Embryonic facial prominence (tissue), 1 donor: ENCODE results near the gene RANGAP1.
"Not testable (repeated sequence)": the region's sequence is repeated elsewhere in the genome, so short reads cannot be mapped to it uniquely, and the experiment has no call there.

ENCODE experiments used
- DNase-seq: peaks from one replicate; pipeline ENCODE4 v3.0.0-alpha.2; 2016; ENCODE audit errors: extremely low spot score

The RANGAP1 gene

DNA sequence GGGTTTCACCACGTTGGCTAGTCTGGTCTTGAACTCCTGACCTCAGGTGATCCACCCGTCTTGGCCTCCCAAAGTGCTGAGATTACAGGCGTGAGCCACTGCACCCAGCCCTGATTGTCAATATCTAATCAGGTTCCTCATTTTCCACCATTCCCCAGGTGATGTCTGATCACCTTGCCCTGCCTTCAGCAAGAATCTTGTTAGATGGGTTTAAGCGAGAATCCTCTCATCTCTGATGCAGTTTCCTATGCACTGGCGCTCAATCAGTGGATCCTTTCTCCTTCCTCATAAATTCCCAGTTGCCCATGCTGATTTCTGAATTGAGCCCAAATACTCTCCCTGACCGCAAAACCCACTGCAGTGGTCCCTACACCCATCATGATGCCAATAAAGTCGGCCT, 14.7 kb upstream of the RANGAP1 start:
- no peak for DNase-seq

GRCh38 chr22:41296826-41297667, 11.1 kb upstream of the RANGAP1 start:
- no peak for DNase-seq

- DNase-seq = not testable (repeated sequence)
Observed at GRCh38 chr22:41294816-41295215, 8.8 kb upstream of the RANGAP1 start.

GRCh38 chr22:41290262-41291221, 4.6 kb upstream of the RANGAP1 start:
- DNase-seq = no peak

DNA sequence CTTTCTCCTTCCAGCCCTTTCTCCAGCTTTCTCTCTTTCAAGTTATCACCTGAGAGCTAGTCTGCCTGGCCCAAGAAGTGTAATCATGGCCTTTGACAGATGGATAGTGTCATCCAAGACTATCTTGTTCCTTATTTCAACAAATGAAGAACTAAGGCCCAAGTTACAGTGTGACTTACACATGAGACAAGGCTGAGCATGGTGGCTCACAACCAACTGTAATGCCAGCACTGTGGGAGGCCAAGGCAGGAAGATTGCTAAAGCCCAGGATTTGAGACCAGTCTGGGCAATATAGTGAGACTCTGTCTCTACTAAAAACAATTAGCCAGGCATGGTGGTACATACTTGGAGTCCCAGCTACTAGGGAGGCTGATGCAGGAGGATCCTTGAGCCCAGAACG, 3.7 kb upstream of the RANGAP1 start:
- no peak for DNase-seq

DNA sequence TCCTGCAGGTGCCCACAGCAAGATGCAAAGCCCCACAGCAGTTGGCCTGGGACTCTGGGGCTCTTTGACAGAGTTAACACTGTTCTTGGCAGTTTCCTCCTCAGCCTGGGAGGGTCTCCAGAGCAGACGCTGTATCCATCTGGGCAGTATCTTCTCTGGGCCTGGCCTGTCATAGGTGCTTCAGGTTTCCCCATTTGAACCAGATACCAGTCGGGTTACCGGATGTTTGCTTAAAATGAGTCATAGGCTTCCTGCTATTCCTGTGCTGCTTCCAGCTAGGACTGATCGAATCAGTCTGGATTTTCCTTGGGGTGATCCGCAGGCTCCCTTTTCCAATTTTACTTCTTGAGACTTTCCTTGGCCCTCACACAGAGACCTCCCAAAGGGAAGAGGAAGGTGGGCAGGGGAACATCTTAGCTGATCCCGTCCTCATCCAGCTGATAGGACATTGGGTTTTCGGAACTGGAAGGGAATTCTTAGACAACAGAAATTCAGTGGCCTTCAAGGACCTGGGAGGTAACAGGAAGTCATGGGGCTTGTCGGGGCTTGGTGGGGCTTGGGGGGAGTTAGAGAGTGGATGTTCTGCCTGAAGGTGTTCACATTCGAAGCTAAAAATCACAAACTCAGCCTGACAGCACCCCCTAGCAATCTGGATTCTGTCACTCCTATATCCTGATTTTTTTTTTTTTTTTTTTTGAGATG, 2.4 kb upstream of the RANGAP1 start:
- no peak for DNase-seq

- DNase-seq = no peak
Observed at GRCh38 chr22:41286639-41287091, 678 bp upstream of the RANGAP1 start.

- no peak for DNase-seq
Observed at GRCh38 chr22:41285441-41285819, 557 bp downstream of the RANGAP1 start.

DNA sequence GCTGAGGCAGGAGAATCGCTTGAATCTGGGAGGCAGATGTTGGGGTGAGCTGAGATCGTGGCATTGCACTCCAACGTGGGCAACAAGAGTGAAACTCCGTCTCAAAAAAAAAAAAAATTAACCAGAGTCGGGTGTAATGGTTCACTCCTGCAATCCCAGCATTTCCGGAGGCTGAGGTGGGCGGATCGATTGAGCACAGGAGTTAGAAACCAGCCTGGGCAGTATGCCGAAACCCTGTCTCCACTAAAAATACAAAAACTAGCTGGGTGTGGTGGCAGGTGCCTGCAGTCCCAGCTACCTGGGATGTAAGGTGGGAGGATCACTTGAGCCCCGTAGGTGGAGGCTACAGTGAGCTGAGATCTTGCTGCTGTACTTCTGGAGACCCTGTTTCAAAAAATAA, 1.5 kb downstream of the RANGAP1 start:
- no peak for DNase-seq

DNA sequence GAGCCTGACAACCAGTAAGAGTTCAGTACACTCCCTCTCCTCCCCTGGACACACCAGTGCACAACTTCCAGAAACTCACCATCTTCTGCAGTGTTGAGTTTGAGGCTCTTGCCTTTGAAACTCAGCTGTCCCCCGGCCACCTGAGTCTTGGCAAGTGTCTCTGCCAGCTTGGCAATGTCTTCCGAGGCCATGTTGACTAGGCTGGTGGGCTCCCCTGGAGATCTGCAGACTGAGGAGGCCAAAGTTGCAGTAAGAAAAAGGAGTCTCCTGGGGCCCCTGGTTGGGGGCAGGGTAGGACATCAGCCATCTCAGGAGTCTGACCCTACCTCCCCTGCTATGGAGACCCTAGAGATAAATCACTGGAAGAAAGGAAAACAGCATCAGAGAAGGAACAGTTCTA, 5.1 kb downstream of the RANGAP1 start:
- no peak for DNase-seq

GRCh38 chr22:41280065-41280464, 5.9 kb downstream of the RANGAP1 start:
- DNase-seq = no peak

GRCh38 chr22:41274856-41275255, 11.1 kb downstream of the RANGAP1 start:
- no peak for DNase-seq

GRCh38 chr22:41273128-41273527, 12.9 kb downstream of the RANGAP1 start:
- no peak for DNase-seq

GRCh38 chr22:41271787-41272186, 14.2 kb downstream of the RANGAP1 start:
- no peak for DNase-seq

- no peak for DNase-seq
Observed at GRCh38 chr22:41267958-41268357, 18.0 kb downstream of the RANGAP1 start.

DNA sequence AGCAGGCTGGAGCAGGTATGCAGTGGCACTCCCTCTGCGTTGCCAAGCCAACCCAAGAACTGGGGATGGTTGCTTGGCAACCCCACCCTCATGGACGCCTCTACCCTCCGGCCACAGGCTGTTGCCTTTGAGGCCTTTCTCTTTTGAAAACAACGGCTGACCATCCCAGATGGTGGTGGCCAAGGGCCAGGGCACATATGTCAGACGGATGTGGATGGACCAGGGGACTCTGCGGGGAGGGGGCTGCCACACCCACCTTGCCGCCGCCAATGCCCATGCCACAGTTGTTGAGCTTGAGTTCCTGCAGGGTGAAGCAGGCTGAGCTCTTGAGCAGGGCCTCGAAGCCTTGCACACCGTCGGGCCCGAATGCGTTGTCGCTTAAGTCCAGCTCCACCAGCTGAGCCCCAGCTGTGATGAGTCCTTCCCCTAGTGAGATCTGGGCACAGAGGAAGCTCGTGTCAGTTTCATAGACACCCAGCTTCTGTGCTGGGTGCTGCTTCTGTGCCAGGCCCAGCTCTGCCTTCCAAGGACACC, 21.5 kb downstream of the RANGAP1 start:
- no peak for DNase-seq

DNA sequence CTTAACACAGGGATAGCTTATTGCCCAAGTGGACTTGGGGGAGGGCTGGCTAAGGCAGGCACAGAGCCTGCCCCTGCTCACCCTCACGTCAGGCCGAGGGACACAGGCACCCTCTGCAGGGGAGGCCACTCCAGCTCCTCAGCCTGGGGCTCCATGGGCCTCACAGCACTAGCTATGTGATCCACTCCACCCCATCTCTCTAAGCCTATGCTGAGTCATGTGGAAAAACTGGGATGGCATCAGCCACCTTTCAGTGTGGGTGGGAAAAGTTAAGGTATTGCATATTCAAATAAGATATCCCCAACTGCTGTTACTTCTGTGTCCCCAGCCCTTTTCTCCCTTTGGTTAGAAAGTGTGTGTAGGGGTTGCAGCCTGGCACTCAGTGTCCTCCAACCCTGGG, 22.3 kb downstream of the RANGAP1 start:
- no peak for DNase-seq

GRCh38 chr22:41262250-41262765, 23.7 kb downstream of the RANGAP1 start:
- no peak for DNase-seq

DNA sequence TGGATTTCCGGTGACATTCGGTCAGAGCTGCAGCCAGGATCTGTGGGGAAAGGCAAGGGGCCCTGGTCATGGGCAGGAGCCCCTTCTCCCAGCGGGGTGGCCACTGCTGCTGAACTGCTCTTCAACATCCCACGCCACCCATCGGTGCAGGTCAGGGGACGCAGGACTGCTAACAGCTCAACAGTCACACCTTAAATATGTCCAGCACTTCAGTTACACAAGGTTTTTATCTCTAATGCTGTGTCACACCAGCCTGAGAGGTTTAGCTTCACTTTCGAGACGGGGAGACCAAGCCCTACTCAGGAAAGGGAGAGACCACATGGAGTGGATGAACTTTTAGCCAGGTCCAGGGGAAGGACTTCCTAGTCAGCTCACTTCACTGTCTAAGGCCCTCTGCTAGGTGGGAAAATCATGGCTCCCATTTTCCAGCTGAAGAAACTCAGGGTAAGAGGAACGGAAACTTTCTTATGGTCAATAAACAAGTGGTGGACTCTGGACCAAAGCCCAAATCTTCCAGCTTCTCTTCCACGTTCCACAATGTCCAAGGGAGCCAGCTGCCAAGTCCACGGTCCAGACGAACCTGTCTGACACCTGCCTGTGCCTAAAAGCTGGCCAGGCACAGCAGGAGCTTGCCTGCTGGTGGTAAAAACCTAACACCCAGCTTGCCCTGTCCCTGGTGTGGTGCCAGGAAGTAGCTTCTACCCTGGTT, 24.3 kb downstream of the RANGAP1 start:
- DNase-seq = no peak

- DNase-seq = no peak
Observed at GRCh38 chr22:41260871-41261270, 25.1 kb downstream of the RANGAP1 start.

GRCh38 chr22:41259756-41260155, 26.2 kb downstream of the RANGAP1 start:
- DNase-seq = not testable (repeated sequence)
